HepG2 (cell line): Measurements from ENCODE around the gene RAET1E. TPM values are rescaled to one million over a fixed set of nuclear protein-coding genes. Genes with fewer than 3 reads are reported as not detected.

ENCODE experiments used
- ATAC-seq: fragments of 200-7000 bp; cut with Tn5 transposase; 3 replicates; pipeline ENCODE4 v1.9.1; 2020; ENCODE audit warnings: mild to moderate bottlenecking, moderate library complexity
- BruUV-seq: library from RNA; stranded (reverse); fragments of 400-500 nt; replicated peaks from 2 replicates; lab custom pipeline; 2021; lab: Mats Ljungman, UMichigan
- CTCF ChIA-PET: fragments of 300-600 bp; formaldehyde crosslinking; extraction: SDS; loops from one replicate; lab custom pipeline; 2021; ENCODE audit warnings: low total read pairs, inconsistent platforms, low intra/inter-chr PET ratio; lab: Yijun Ruan, JAX
- POLR2A ChIA-PET: fragments of 350-600 bp; sonication (Branson Sonifier 250); formaldehyde crosslinking; loops from one replicate; lab custom pipeline; 2020; ENCODE audit warnings: antibody characterized with exemption, inconsistent platforms; lab: Yijun Ruan, JAX
- DNase-seq: peaks from one replicate; pipeline ENCODE4 v3.0.0-alpha.2; 2015; ENCODE audit warnings: low spot score
- FAIRE-seq: peaks from 3 replicates; lab custom pipeline; 2011; peaks lifted over from hg19 to GRCh38; lab: Jason Lieb, UNC
- H2AFZ ChIP-seq: one replicate; pipeline ENCODE4 v1.6.1; 2011; ENCODE audit warnings: low read length, inconsistent platforms
- H3K27ac ChIP-seq: fragments of 300-600 bp; 3 replicates; pipeline ENCODE4 v1.8.0; 2011; ENCODE audit warnings: mixed run types, mild to moderate bottlenecking, mixed read lengths, low read length, inconsistent platforms; ENCODE audit not compliant: insufficient read depth; ENCODE audit errors: extremely low read length
- H3K27me3 ChIP-seq, 2 experiments: fragments of 200-600 bp in 1 of 2; 2 replicates in 1 of 2; 3 replicates in 1 of 2; pipeline versions ENCODE4 v1.6.0 to v1.8.0; 2011; ENCODE audit warnings: low read length in 2 of 2, mild to moderate bottlenecking in 2 of 2, moderate library complexity in 2 of 2, inconsistent platforms in 1 of 2; ENCODE audit not compliant: insufficient read depth in 2 of 2, control insufficient read depth in 1 of 2
- H3K36me3 ChIP-seq, 2 experiments: fragments of 200-600 bp in 1 of 2; replicated peaks in 1 of 2; 2 replicates in 1 of 2; 3 replicates in 1 of 2; pipeline versions ENCODE4 v1.5.1 to v1.8.0; 2011; ENCODE audit warnings: low read length in 2 of 2, inconsistent platforms in 1 of 2; ENCODE audit not compliant: insufficient read depth in 2 of 2, control insufficient read depth in 1 of 2
- H3K4me1 ChIP-seq: 2 replicates; pipeline ENCODE4 v1.5.1; 2012; ENCODE audit warnings: low read length, inconsistent platforms; ENCODE audit not compliant: insufficient read depth
- H3K4me2 ChIP-seq: 2 replicates; pipeline ENCODE4 v1.6.0; 2011; ENCODE audit warnings: low read depth, low read length, inconsistent platforms
- H3K4me3 ChIP-seq, 3 experiments: fragments of 200-600 bp in 1 of 3; sonication (generic), shearing (Covaris generic) in 1 of 3; replicated peaks in 1 of 3; 2 replicates each; pipeline ENCODE4 v1.5.1; 2011 to 2016; ENCODE audit warnings: low read length in 3 of 3, inconsistent platforms in 2 of 3, low read depth in 2 of 3, mild to moderate bottlenecking in 2 of 3, control low read depth in 1 of 3, mixed read lengths in 1 of 3; ENCODE audit not compliant: insufficient read depth in 1 of 3
- H3K79me2 ChIP-seq: one replicate; pipeline ENCODE4 v1.6.1; 2011; ENCODE audit warnings: low read length, inconsistent platforms; ENCODE audit not compliant: insufficient read depth
- H3K9ac ChIP-seq: 2 replicates; pipeline ENCODE4 v1.6.0; 2011; ENCODE audit warnings: mild to moderate bottlenecking, low read depth, low read length, inconsistent platforms; ENCODE audit not compliant: insufficient read depth
- H3K9me3 ChIP-seq: 2 replicates; pipeline ENCODE4 v1.5.1; 2012; ENCODE audit warnings: mild to moderate bottlenecking, low read length
- H4K20me1 ChIP-seq: 2 replicates; pipeline ENCODE4 v1.6.0; 2011; ENCODE audit warnings: inconsistent platforms, mild to moderate bottlenecking, low read length, moderate library complexity; ENCODE audit not compliant: insufficient read depth
- GABPA ChIP-seq, 2 experiments: IDR thresholded peaks; 2 replicates each; pipeline ENCODE4 v1.6.1; 2011 to 2016; ENCODE audit warnings: low read depth in 2 of 2, low read length in 1 of 2, missing biosample characterization in 1 of 2, missing genetic modification characterization in 1 of 2
- KAT8 ChIP-seq: IDR thresholded peaks from 2 replicates; pipeline ENCODE4 v1.6.1; 2016; ENCODE audit warnings: missing genetic modification reagents, missing compliant biosample characterization
- MIER2 ChIP-seq: IDR thresholded peaks from 2 replicates; pipeline ENCODE4 v1.6.1; 2016; ENCODE audit warnings: missing biosample characterization, missing genetic modification reagents
- SIN3B ChIP-seq: fragments of 150-350 bp; IDR thresholded peaks from 2 replicates; pipeline ENCODE4 v1.6.1; 2014; ENCODE audit warnings: low read length
- XRCC5 ChIP-seq: fragments of 200-400 bp; formaldehyde crosslinking; optimal IDR thresholded peaks from 2 replicates; pipeline ENCODE3; 2017; ENCODE audit warnings: mild to moderate bottlenecking, low read length
- ZSCAN30 ChIP-seq: sonication (generic); formaldehyde crosslinking; IDR thresholded peaks from 2 replicates; pipeline ENCODE4 v1.5.0; 2020; ENCODE audit warnings: mild to moderate bottlenecking, missing genetic modification reagents
- WGBS: methylation state at CpG from one replicate; pipeline ENCODE4 v1.1.6; 2017; ENCODE audit warnings: low lambda C conversion rate; 5-methylcytosine and 5-hydroxymethylcytosine counted together
- in situ Hi-C: cut with HindIII; loops from 2 replicates; pipeline ENCODE4 v1.10.0; 2017; ENCODE audit warnings: low pct_unique_long_range_greater_than_20kb; ENCODE audit not compliant: extremely low pct_ligation_motif_present
- intact Hi-C: fragments of 100-400 bp; cut with micrococcal nuclease; formaldehyde crosslinking; loops from one replicate; pipeline ENCODE4 v1.10.0; 2022; ENCODE audit not compliant: unreplicated experiment
- polyA plus RNA-seq, 8 experiments: library from polyadenylated mRNA; depleted of rRNA in 3 of 8; stranded (reverse) in 7 of 8; unstranded in 1 of 8; fragments of >200 nt; fragmentation: Illumina TruSeq in 4 of 8; extraction: Trizol in 4 of 8; gene quantifications; 2 replicates each; pipeline versions ENCODE4 v1.2.1 to v1.2.3, GENCODE V29; 2011 to 2016; ENCODE audit warnings: low read depth in 4 of 8, missing spikeins in 1 of 8, mixed read lengths in 1 of 8; ENCODE audit not compliant: insufficient read depth in 1 of 8
- total RNA-seq, 5 experiments: library from RNA; depleted of rRNA; stranded (reverse); fragments of >200 nt; fragmentation: Illumina TruSeq; extraction: Trizol; gene quantifications; 2 replicates each; pipeline ENCODE4 v1.2.3, GENCODE V29; 2016; ENCODE audit warnings: low read depth in 1 of 5
- TF ChIP-seq, protein P1 (sequence below): sonication (generic); formaldehyde crosslinking; IDR thresholded peaks from 2 replicates; pipeline ENCODE4 v1.4.0; 2020; ENCODE audit warnings: low read depth, mild to moderate bottlenecking, missing genetic modification reagents

The RAET1E gene
- total and polyA plus RNA-seq, 2 of the 13 experiments (the other 11 are each of a cell fraction or from before 2014, with no cell fraction given) = not detected

DNA sequence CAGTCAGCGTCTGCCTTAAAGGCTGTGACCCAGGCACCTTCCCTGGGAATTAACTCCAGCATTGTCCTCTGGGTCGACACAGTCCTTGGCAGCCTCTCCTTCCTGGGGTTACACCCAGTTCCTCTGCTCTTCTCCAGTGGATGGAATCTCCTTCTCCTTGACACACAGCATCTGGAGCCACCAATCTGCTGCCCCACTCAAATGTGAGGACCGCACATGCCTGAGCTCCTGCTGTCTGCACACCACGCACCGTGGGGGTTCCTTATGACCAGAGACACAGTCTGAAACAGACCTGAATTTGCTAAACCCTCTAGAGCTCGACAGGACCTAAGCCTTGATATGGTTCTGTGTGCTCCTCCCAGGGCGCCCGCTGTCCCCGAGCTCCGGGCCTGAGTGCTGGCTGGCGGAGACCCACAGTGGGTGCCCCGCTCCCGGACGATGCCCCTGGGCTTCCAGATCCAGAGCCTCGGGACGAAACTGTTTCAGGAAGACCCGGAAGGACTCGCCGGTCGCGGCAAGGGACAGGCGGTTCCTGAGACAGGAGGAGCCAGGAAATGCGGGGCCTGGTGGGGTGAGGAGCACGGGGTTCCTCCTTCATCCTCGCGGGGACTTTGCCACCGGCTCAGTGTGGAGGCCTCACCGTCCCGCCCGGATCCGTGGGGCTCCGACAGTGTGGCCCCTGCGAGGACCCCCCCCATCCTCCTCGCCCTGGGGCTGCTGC is 27.5 kb upstream of the RAET1E start (continued):
- no peak for TF ChIP-seq GABPA (IDR thresholded peaks at IDR 0.05; ENCODE audit: low read depth, low read length)
- 0 out of 2 replicates have a peak, but pooled peaks have one; percentile 25 for TF ChIP-seq GABPA (CRISPR knock-in tag; IDR thresholded peaks at IDR 0.05; ENCODE audit: low read depth)
- TF ChIP-seq MIER2 = no peak

DNA sequence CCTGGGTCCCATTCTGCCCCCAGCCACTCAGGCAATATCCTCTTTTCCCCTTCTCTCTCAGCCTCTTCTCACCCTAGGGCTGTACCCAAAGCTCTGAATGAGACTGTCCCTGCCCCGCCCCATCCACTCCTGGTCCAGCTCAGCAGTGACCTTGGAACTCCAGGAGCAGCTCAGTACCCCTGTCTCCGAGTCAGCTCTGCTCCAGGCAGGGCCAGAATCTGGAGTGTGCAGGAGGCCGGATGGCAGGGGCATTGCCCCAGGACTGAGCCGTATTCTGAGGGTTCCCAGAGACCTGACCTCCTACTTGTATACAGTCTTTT is 27.0 kb upstream of the RAET1E start:
- intact Hi-C loops = no loop called here
- Histone ChIP-seq H4K20me1 (no peaks in the 10 kb centered on the region), H3K36me3 (no peaks in the 10 kb centered on the region; a peak in 1 of 5 replicates), H3K27me3 (peaks cover 15 to 60% of the 10 kb centered on the region in 2 experiments), H3K79me2 (no peaks in the 10 kb centered on the region), H2AFZ (no peak overlapping the region), H3K4me1 (peaks cover 34% of the 10 kb centered on the region), H3K9ac (no peak overlapping the region; the same call in 1 of the 2 replicates), H3K4me3 (peak overlapping the region in 2 of 3 experiments; percentile 65 to 82; a peak in 3 of 6 replicates), H3K4me2 (peak overlapping the region; percentile 95), H3K27ac (no peak overlapping the region), H3K9me3 (no peaks in the 10 kb centered on the region)
- DNase-seq (no peak), ATAC-seq (peak; percentile 19), FAIRE-seq (no peak)
- no TSS peak for BruUV-seq
- CTCF ChIA-PET = interaction anchor here (1.2 to 2.4 kb wide), 4 partner anchors 84 to 201 kb away, joined by 3 to 50 read pairs (median 12); no protein-coding TSS in a partner anchor
- WGBS = 6% methylated on average over 4 of the region's 4 CpGs
- POLR2A ChIA-PET = interaction anchor here (1.0 kb wide), 1 partner anchor 207 kb away, joined by 3 read pairs; the partner anchor contains the start of gene LATS1
- TF ChIP-seq KAT8 (no peak), SIN3B (no peak), XRCC5 (peak; percentile 43), ZSCAN30 (CRISPR knock-in tag) (no peak)
- TF ChIP-seq, protein P1, sequence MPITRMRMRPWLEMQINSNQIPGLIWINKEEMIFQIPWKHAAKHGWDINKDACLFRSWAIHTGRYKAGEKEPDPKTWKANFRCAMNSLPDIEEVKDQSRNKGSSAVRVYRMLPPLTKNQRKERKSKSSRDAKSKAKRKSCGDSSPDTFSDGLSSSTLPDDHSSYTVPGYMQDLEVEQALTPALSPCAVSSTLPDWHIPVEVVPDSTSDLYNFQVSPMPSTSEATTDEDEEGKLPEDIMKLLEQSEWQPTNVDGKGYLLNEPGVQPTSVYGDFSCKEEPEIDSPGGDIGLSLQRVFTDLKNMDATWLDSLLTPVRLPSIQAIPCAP (CRISPR knock-in tag) = 0 out of 2 replicates have a peak, but pooled peaks have one; percentile 27
- in situ Hi-C loops = loop anchor here (5.0 kb wide), 2 partner anchors 83 to 203 kb away; no protein-coding TSS in a partner anchor
